Heart right ventricle (tissue), 16 donors: Measurements from ENCODE around the gene MTA3. TPM values are rescaled to one million over a fixed set of nuclear protein-coding genes. Genes with fewer than 3 reads are reported as not detected.

Experiments
- ATAC-seq, 8 donors: fragments of 200-7000 bp; cut with Tn5 transposase; one replicate each; pipeline ENCODE4 v1.9.1; 2020; ENCODE audit warnings: mild to moderate bottlenecking in 8 of 8, moderate library complexity in 8 of 8, moderate number of reproducible peaks in 1 of 8
- DNase-seq, 2 donors: peaks; one replicate each; pipeline ENCODE4 v3.0.0-alpha.2; 2020
- H3K27ac ChIP-seq, 10 donors: fragments of 200-600 bp; sonication (generic) in 2 of 10; one replicate each; pipeline versions ENCODE4 v1.5.0 to v1.8.0; 2020 to 2022; ENCODE audit warnings: mild to moderate bottlenecking in 3 of 10
- H3K27me3 ChIP-seq, 7 donors: fragments of 200-600 bp; one replicate each; pipeline ENCODE4 v1.8.0; 2021 to 2022; ENCODE audit warnings: mild to moderate bottlenecking in 2 of 7
- H3K36me3 ChIP-seq, 9 donors: fragments of 200-600 bp; sonication (generic) in 1 of 9; one replicate each; pipeline versions ENCODE4 v1.5.0 to v1.8.0; 2020 to 2022; ENCODE audit warnings: mild to moderate bottlenecking in 2 of 9
- H3K4me1 ChIP-seq, 9 donors: fragments of 200-600 bp; sonication (generic) in 1 of 9; one replicate each; pipeline versions ENCODE4 v1.5.0 to v1.8.0; 2020 to 2022; ENCODE audit warnings: mild to moderate bottlenecking in 4 of 9
- H3K4me3 ChIP-seq, 10 donors: fragments of 200-600 bp; sonication (generic) in 2 of 10; one replicate each; pipeline versions ENCODE4 v1.5.0 to v1.8.0; 2020 to 2022; ENCODE audit warnings: mild to moderate bottlenecking in 7 of 10, moderate library complexity in 2 of 10
- H3K9me3 ChIP-seq, 11 donors: fragments of 200-600 bp in 10 of 11; sonication (generic) in 2 of 11; one replicate each; pipeline versions ENCODE4 v1.5.0 to v1.8.0; 2013 to 2022; ENCODE audit warnings: mild to moderate bottlenecking in 2 of 11, control low read depth in 1 of 11, moderate library complexity in 1 of 11
- WGBS, 2 donors: extraction: QIAGEN DNeasy Blood & Tissue Kit; methylation state at CpG; one replicate each; pipeline ENCODE4 v1.1.7; 2013; ENCODE audit warnings: inconsistent platforms in 1 of 2; 5-methylcytosine and 5-hydroxymethylcytosine counted together
- intact Hi-C, 10 donors: fragments of 100-400 bp; cut with DNase I; formaldehyde crosslinking; loops; one replicate each; pipeline versions ENCODE4 v1.11.1 to v1.14.2; 2022
- polyA plus RNA-seq, 2 donors: library from polyadenylated mRNA; stranded (reverse); fragments of 200-250 nt; gene quantifications; one replicate each; pipeline ENCODE4 v1.2.3, GENCODE V29; 2013
- total RNA-seq, 10 donors: library from RNA; stranded (reverse); fragmentation: NEBNext Ultra II Directional in 3 of 10; extraction: Animal tissue kit (Norgen Biotek cat#: 25700) in 3 of 10; gene quantifications; one replicate each; pipeline versions ENCODE4 v1.2.1 to v1.2.4, GENCODE V29; 2021 to 2023
- TF ChIP-seq, protein P1 (sequence below), 9 donors: fragments of 200-600 bp; sonication (generic) in 2 of 9; IDR thresholded peaks; one replicate each; pipeline versions ENCODE4 v1.5.0 to v1.8.0; 2021 to 2022; ENCODE audit warnings: antibody characterized with exemption in 9 of 9, mild to moderate bottlenecking in 5 of 9, moderate library complexity in 1 of 9
- donor health status: Arrhythmogenic right ventricular cardiomyopathy.
- donor health status: ischemic (EF 13 %, LVEDD 7.1; RV severe dilation, severe dysfunction).
- donor health status: healthy with polysubstance abuse.
- donor health status: DM: no; HTN: yes; CAD: no.
- donor health status: DM: no; HTN: no; CAD: no.
- donor health status: ischemic (EF 25% LVEDD 6.9; RV normal size, moderate dysfunction).
- donor health status: ischemic (EF 25% LVEDD 5.7; RV mildly dilated, moderate dysfunction).
- donor health status: healthy.
- donor health status: DM: yes; HTN: yes; CAD: no.
- donor health status: Ischemic cardiomyopathy.
- donor health status: ischemic (EF 35%, LVEDD 5.7; RV mildly dilated, moderate dysfunction).
- donor health status: nonischemic (EF 11% LVEDD 7.7; RV severe dilation, severe dysfunction).
- donor health status: DM: yes; HTN: yes; CAD: no.
- donor health status: PGD.
- donor health status: ischemic (EF 29% LVEDD 5.4; RV normal size, mild dysfunction).
- donor health status: nonischemic (EF 23%, LVEDD 6.1; RV moderate dilation, normal function).

Gene MTA3
- total and polyA plus RNA-seq, 12 donors, result 11.2 to 29.4 (median 21.9) TPM

DNA sequence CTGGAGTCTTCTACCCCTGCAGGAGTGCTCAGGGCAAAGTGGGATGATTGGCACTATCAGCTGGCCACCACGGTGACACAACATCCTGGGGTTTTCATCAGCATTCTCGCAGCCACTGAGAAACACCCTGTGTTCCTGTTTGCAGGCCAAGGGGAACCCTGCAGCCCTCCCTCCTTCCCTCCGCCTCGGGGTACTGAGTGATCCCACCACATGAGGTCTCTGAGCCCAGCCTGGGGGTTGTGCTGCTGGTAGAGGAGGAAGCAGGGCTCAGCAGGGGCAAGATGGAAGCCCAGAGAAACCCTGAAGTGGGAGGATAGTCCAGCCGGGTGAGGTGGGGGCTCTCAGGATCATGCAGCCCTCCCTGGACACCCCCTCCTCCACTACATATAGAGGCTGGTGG lies 195.7 kb downstream of the MTA3 start, which contains the start of gene OXER1:
Gene OXER1 (minus strand): TSS at position 40 of the 400 bp plus-strand sequence. CDS start 73 bp downstream, outside the sequence.
- no peaks in the 10 kb centered on the region for H3K9me3 ChIP-seq
- peak in 1 of 8 donors; percentile 22 for ATAC-seq
- TF ChIP-seq, protein P1, sequence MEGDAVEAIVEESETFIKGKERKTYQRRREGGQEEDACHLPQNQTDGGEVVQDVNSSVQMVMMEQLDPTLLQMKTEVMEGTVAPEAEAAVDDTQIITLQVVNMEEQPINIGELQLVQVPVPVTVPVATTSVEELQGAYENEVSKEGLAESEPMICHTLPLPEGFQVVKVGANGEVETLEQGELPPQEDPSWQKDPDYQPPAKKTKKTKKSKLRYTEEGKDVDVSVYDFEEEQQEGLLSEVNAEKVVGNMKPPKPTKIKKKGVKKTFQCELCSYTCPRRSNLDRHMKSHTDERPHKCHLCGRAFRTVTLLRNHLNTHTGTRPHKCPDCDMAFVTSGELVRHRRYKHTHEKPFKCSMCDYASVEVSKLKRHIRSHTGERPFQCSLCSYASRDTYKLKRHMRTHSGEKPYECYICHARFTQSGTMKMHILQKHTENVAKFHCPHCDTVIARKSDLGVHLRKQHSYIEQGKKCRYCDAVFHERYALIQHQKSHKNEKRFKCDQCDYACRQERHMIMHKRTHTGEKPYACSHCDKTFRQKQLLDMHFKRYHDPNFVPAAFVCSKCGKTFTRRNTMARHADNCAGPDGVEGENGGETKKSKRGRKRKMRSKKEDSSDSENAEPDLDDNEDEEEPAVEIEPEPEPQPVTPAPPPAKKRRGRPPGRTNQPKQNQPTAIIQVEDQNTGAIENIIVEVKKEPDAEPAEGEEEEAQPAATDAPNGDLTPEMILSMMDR (IDR thresholded peaks at IDR 0.05), result no peak
- peak within 1 kb of the TSS in 1 of 10 donors; percentile 28 for H3K4me3 ChIP-seq
- no peaks in the 10 kb centered on the region for H3K27me3 ChIP-seq
- no peak for DNase-seq
- H3K4me1 ChIP-seq, result peaks cover 0 to 10% (median 0%) of the 10 kb centered on the region in 9 donors
- H3K36me3 ChIP-seq, result no peaks in the 10 kb centered on the region
- 54 to 61% methylated on average over 5 of the region's 5 CpGs for WGBS, 2 donors
- intact Hi-C loops, result no loop called here
- H3K27ac ChIP-seq, result peak within 1 kb of the TSS in 1 of 10 donors; percentile 26

DNA sequence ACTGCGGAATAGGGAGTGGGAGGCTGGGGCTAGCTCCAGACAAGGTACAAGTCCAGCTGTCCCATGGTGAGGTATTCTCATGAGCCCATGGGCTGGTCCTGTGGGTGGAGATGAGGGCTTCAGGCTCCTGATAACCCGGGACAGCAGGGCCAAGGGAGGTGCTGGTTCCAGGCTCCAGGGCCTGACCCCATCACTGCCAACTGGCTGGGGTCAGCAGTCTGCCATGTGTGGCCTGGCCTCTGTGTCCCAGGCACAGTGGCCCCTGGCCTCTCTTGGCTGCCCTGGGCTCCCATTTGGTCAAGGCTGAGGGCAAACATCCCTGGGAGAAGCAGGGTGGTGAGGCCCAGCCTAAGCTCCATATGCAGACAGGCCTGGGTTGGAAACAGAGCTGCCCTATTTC lies 196.5 kb downstream of the MTA3 start:
- TF ChIP-seq, protein P1 (IDR thresholded peaks at IDR 0.05), result no peak
- H3K9me3 ChIP-seq, result no peaks in the 10 kb centered on the region
- no peaks in the 10 kb centered on the region for H3K36me3 ChIP-seq
- H3K27me3 ChIP-seq, result no peaks in the 10 kb centered on the region
- H3K4me3 ChIP-seq, result no peak overlapping the region
- intact Hi-C loops, result no loop called here
- 88 to 90% methylated on average over 2 of the region's 2 CpGs for WGBS, 2 donors
- no peak for ATAC-seq
- H3K4me1 ChIP-seq, result peaks cover 0 to 10% (median 0%) of the 10 kb centered on the region in 9 donors
- no peak overlapping the region for H3K27ac ChIP-seq
- no peak for DNase-seq

DNA sequence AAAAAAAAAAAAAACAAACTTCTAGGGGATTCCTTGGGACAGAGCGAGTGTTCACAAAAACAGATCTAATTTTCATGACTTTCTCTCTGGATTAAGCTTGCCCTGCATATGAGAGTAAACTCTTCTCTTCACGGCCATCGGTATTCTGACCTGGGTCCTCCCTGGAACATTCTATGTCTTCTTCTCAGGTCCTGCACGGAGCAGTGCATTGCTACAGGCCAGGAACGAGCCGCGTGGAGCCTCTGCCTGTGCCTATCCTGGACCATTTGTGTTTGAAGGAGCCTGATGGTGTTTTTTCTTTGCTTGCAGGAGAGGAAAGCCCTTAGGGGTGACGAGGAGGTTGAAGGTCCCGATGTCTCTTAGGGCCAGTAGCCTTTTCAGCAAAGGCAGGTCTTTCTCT lies 197.3 kb downstream of the MTA3 start:
- no peaks in the 10 kb centered on the region for H3K27me3 ChIP-seq
- WGBS, 2 donors, result 95 to 97% methylated on average over 9 of the region's 9 CpGs
- intact Hi-C loops, result no loop called here
- ATAC-seq, result no peak
- no peaks in the 10 kb centered on the region for H3K36me3 ChIP-seq
- no peak overlapping the region for H3K4me3 ChIP-seq
- H3K27ac ChIP-seq, result no peak overlapping the region
- TF ChIP-seq, protein P1 (IDR thresholded peaks at IDR 0.05), result no peak
- no peaks in the 10 kb centered on the region for H3K9me3 ChIP-seq
- peaks cover 0 to 12% (median 0%) of the 10 kb centered on the region in 9 donors for H3K4me1 ChIP-seq
- DNase-seq, result no peak

DNA sequence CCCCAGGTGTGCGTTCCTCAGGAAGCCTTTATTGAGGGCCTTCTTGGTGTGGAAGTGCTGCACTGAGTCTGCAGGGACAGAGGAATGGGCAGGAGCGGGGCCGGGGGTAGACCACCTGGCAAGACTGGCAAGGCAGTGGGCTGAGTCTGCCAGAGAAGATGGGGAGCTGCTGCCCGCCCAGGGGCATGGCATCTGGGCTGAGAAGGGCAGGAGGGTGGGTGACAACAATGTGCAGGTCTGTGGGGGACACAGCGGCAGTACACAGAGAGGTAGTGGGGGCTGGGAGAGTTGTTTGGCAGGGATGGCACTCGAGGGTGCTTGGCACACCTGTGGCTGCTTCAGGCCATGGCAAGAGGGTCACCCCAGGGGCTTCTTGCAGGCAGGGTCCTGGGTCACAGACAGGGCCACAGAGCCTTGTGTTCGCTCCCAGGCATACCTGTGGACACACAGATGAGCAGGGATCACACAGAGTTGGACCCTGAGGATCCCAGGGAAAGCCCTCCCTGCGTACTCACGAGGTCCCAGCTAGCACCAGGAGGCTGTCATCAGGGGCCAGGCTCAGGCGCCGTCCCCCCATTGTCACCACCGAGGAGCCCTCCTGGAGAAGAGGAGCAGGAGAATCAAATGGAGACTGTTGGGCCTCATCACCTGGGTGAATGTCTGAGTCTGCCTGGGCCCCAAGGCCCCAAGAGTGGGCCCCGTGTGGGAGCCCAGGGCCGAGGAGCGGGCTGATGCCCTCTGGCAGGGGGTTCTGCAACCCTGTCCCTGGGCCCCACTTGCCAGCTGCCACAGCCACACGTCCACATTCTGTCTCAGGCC lies 198.9 kb downstream of the MTA3 start:
- intact Hi-C loops, result no loop called here
- 90 to 91% methylated on average over 16 of the region's 16 CpGs for WGBS, 2 donors

More for the DNA sequence above, 198.9 kb downstream of the MTA3 start:
- TF ChIP-seq, protein P1 (IDR thresholded peaks at IDR 0.05), result no peak
- peaks cover 0 to 18% (median 0%) of the 10 kb centered on the region in 9 donors for H3K4me1 ChIP-seq
- no peak for DNase-seq
- no peak for ATAC-seq
- H3K4me3 ChIP-seq, result no peak overlapping the region
- H3K27me3 ChIP-seq, result no peaks in the 10 kb centered on the region
- H3K36me3 ChIP-seq, result no peaks in the 10 kb centered on the region
- no peak overlapping the region for H3K27ac ChIP-seq
- no peaks in the 10 kb centered on the region for H3K9me3 ChIP-seq
